HUDEP-2 (cell line): ENCODE results near the gene ALDH1A3.

Experiments
- DNase-seq, 76 experiments: peaks; one replicate each; lab custom pipeline; 2025; ENCODE audit not compliant: unreplicated experiment in 76 of 76; lab: John Stamatoyannopoulos, UW

ALDH1A3 gene

DNA sequence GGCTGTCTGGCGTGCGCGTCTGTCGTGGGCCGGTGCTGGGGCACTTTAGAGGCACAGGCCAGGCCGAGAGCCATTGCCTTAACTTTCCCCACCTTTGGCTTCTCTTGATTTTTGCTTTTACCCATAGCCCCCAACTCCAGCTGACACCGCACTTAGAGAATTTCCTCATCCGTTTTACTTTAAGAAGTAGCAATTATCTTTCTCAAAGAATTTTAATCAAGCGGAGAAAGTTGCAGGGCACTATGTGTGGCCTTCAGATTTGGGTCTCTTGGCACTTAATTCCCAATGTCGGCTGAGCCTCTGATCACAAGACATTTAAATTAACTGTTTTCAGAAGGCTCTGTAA lies 1.2 kb downstream of the ALDH1A3 start:
- no peak for DNase-seq

DNA sequence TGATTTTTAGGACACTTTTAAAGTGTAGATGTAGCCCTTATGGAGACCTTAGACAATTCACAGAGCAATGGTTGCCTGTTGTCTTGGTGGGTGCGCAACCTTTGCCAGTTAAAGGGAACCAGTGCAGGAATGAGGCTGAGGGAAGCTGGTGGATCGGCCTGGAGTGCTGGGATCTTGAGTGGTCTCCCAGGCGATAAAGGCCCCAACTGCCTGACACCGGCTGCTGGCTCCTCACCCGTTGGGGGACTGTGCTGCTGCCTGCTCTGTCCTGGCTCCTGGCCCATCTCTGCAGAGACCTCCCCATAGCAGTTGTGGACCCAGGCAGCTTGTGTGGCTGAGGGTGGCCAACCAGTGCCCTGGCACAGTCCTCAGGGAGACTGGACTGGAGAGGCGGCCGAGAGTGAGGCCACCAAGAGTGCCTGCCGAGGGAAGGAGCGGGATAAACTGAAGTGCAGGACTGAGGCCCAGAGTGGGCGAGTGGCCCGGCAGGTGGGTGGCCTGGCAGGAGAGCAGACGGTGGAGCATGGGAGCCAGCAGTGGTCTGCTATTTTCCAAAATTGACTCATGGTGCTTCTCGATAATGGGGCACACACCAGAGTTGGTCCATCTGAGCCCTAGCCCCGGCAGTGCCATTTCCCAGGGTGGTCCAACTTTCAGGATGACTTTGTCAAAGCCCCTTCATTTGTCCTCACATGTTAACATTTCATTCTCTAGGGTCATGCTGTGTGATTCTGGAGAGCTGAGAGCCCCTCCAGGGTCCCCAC lies 2.1 kb downstream of the ALDH1A3 start:
- no peak for DNase-seq

DNA sequence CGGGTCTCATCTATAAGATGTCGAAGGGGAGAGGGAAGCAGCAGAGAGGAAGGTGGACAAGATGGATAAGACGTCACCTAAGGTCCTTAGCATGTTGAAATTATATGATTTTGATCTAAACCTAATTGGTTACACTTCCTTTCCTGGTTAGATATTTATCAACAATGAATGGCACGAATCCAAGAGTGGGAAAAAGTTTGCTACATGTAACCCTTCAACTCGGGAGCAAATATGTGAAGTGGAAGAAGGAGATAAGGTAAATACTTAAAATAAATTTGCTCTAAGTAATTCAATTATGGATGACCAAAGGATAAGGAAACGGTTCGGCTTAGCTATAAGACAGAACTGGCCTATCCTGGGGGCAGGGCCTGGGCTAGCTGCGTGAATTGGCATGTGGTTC lies 5.5 kb downstream of the ALDH1A3 start:
- no peak for DNase-seq

DNA sequence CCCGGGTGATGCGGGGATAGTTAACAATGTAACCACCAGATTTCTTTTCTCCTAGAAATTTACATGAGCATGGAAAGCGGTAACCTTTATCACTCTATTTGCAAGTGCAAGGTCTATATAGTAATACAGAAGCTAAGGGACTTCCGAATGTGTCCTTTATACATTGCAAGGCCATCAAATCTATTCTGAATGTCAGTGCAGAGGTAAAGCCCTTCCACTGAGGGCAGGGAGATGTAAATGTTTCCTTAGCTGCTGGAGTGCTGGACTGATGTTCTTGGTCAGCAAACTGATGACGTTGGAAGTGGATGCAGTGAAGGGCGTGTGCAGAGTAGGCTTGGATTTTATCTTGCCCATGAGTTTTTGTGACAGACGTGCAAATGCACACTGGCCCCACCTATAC lies 6.2 kb downstream of the ALDH1A3 start:
- DNase-seq, result no peak

DNA sequence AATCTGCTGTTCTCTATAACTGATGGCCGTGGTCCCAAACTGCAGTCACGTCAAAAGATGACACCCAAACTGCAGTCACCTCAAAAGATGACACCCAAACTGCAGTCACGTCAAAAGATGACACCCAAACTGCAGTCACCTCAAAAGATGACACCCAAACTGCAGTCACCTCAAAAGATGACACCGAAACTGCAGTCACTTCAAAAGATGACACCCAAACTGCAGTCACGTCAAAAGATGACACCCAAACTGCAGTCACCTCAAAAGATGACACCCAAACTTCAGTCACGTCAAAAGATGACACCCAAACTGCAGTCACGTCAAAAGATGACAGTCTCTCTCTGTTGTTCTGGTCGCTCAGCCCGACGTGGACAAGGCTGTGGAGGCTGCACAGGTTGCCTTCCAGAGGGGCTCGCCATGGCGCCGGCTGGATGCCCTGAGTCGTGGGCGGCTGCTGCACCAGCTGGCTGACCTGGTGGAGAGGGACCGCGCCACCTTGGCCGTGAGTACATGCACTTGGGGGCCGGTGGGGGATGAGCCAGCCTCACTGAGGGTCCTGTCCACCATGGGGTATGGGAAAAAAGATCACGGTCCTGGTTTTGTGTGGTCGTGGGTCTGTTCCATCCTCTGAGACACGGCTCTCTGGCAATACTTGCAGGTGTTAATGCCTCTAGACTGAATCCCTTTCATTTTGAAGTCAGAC lies 7.7 kb downstream of the ALDH1A3 start:
- DNase-seq, result no peak

DNA sequence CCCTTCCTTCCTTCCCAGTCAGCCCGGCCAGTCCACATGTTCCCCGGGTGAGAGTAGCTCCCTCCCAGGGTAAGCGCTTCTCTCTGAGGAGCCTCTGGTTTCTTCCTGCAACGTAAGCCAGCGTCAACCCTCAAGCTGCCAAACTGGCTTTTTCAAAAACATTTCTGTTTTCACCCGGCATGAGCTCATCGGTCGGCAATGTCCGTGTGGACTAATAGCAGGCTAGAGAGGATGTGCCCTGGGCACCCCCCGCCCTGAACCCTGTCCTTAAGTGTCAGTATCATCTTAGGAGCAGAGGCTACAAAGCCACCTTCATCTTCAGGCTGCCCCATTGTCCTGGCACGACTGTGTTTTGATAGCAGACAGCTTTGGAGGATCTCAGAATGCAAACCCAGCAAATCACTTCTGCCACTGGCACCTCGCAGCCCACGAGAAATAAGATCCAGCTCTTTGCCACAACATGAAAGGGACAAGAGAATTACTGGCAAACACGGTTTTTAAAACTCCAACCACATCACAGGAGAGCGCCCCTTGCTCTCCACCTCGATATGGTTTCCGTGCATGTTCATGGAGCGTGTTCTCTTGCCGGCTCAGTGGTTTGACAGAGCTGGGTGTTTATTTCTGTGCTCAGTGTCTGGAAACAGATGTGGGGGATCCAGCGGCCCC lies 9.9 kb downstream of the ALDH1A3 start:
- no peak for DNase-seq

DNA sequence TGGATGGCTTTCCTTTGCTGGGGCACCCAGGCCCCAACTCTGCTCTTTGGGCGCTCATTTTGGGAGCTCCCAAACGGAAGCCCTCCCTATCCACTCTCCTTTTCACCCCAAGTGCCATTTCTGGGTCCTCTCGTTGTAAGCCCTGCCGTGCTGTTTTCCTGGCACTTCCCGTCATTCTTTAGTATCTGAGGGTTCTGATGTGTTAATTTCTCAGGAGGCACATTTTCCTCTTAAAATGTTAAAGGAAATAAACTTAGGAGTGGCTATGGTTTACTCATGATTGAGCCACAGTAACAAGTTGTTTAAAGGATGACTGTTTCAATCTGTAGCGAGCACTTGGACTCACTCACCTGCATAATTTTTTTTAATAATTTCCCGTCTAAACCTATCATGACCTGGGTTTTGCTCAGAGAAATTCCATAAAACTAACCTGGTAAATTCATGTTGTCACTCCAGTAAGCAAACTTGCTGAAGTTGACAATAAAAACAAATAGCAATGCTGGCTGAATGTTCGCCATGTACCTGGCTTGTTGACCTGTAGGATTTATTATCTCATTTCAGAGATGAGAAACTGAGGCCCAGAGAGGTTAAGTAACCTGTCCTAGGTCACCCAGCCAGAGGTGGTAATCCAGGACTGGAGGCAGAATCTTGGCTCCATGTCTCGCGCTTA lies 10.6 kb downstream of the ALDH1A3 start:
- DNase-seq, result no peak

DNA sequence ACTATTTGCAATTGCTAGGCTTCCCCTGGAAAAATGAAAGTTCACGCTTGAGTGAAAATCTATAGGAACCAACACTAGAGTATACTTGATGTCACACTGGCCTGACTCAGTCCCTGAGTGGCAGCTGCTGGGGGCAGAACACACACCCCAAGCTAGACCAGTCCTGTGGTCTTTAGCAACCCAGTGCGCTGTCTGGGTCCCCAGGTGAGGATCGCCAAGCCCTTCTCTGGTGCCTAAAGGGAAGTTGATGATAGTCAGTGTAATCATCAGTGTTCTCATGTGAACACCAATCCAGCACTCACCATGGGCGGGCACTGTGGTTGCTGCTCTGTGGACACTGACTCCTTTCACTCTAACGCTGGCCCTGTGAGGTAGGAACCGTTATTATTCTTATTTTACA lies 11.2 kb downstream of the ALDH1A3 start:
- no peak for DNase-seq

DNA sequence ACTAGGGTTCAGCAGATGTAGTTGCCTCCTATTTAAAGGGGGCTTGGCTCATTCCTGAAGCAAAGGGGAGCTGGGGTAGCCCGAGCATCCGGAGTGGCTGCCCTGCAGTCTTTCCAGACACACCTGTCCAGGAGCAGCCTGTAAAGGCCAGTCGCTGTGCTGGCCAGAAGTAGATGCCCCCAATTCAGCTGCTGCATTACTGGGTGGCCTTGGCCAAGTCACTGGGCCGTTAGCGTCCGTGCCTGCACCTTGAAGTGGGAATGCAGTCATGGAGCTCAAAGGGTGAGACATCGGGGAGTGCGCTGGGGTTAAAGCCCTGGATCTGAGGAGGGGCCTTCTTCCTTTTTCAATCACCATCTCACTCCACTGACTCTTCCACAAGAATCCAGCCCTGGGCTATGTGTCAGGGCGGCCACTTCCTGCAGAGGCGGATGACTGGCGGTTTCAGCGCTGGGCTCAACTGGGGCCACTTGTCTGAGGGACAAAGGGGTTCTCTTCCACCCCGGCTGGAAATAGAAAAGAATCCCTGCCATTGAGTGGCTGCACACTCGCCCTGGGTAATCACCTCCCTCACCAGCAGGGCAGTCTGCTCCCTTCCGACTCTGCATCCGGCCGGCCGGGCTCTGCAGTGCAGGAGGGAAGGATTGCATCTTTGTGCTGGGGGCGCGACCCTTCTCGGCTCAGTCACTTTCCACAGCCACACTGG lies 11.8 kb downstream of the ALDH1A3 start:
- DNase-seq, result no peak

DNA sequence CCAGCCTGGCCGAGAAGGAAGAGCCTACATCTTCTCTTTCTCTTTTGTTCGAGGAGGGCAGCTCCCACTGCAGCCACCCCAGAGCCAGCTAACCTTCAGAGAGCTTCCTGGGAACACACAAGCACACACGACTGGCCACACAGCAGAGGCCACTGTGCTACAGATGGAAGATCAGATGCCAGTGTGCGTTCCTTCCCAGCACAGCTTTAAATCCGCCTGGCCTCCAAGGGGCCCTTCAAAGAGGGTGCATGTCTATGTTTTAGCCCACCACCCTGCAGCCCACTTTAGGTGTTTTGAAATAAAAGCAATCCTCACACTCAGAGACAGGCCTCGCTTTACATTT lies 12.4 kb downstream of the ALDH1A3 start:
- no peak for DNase-seq

DNA sequence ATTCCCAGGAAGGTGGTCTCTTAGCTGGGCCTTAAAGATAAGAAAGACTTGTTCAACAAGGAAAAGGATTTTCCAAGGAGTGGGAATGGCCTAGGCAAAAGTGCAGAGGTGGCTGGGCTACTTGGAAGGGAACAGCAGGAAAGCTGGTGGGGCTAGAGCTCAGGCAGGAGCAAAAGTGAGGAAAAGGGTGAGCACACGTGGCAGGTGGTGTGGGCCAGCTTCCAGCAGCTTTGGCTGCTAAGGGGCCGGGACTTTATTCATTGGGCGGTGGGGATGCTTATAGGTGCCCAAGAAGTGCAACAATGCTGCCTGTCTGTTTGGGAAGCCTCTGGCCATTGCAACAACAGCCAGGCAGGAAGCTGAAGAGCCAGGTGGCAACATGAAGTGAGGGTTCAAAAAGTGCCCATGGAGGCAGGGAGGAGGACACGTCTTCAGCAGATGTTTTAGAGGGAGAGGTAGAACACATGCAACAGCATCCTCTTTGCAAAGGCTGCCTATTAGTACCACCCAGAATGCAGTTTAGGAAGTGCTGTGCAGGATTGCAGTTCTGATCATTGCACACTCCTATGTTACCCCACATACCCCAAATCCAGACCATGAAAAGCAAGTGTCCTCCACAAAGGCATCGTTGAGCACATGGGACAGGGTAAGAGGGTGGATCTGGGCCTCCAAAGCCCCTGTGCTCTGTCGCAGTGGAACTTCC lies 13.8 kb downstream of the ALDH1A3 start:
- DNase-seq, result no peak

DNA sequence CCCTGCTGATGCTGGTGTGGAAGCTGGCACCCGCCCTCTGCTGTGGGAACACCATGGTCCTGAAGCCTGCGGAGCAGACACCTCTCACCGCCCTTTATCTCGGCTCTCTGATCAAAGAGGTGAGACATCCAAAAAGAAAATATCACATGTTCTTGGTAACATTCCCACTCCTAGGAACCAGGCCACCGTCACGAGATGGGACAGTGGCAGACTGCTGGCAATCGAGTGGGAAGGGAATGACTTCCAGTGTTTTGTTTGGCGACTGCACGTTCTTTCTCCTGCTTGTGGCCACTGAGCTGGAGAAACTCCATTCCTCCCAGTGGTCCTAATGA lies 14.3 kb downstream of the ALDH1A3 start:
- no peak for DNase-seq

DNA sequence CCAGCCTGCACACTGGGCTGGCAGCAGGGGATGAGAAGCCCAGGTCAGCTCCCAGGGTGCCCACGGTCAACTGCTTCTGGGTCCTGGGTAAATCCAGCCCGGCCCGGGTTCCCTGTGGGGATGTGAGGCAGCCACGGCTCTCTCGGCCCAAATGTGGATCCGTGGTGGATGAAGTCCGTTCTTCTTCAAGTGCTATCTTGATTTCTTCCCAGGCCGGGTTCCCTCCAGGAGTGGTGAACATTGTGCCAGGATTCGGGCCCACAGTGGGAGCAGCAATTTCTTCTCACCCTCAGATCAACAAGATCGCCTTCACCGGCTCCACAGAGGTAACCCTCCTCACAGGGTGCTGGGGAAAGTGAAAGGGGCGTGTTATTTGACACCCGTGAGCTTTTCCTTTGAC lies 16.1 kb downstream of the ALDH1A3 start:
- no peak for DNase-seq

DNA sequence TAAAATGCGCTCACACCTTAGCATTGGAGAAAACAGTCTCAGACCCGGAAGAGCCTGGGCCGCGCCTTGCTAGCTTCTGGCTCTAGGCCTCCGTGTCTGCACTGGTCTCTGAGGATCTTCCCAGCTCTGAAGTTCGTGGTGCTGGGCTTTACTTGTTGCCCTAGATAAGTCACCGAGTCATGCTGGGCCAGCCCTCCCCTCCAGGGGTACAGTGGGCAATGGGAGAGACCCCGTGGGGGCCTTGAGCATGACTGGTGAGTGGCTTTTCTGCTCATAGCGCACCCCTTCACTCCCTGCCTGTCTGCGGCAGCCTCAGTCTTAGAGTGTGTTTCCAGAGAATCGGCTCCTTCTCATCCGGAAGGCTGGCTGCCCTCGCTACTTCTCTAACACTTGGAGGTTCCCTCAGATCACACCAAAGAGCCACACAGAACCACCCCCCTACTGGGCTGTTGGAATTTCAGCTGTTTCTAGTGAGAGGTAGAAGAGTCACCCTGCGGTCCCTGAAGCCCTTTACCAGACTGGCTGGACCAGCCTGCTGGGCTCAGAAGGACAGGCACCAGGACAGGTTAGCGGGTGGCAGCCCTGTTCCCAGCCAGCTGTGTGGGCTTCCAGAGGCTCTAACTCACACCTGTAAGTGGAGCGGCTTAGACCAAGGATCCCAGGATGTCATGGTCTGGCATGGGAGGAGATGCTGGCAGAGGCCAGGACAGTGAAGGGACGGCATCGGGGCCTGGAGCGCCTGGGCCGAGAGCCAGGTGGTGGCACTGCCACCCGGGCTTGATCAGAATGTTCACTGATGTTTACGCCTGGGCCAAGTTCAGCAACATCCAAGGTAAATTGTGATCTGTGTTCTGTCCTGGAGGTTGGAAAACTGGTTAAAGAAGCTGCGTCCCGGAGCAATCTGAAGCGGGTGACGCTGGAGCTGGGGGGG lies 17.9 kb downstream of the ALDH1A3 start:
- no peak for DNase-seq

DNA sequence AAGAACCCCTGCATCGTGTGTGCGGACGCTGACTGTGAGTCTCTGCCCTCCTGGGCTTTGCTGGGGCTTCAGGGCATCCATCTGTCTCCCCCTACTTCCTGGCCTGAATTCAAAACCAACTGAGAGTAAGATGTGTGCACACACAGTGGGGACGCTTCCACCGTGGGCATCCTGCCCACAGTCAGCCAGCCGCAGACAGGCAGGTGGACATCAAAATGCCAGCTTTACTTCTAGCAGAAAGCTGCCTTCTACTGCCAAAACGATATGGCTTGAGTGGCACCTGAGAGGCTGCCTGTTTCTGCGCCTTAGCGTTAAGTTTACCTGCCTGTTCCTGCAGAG lies 18.5 kb downstream of the ALDH1A3 start:
- no peak for DNase-seq

DNA sequence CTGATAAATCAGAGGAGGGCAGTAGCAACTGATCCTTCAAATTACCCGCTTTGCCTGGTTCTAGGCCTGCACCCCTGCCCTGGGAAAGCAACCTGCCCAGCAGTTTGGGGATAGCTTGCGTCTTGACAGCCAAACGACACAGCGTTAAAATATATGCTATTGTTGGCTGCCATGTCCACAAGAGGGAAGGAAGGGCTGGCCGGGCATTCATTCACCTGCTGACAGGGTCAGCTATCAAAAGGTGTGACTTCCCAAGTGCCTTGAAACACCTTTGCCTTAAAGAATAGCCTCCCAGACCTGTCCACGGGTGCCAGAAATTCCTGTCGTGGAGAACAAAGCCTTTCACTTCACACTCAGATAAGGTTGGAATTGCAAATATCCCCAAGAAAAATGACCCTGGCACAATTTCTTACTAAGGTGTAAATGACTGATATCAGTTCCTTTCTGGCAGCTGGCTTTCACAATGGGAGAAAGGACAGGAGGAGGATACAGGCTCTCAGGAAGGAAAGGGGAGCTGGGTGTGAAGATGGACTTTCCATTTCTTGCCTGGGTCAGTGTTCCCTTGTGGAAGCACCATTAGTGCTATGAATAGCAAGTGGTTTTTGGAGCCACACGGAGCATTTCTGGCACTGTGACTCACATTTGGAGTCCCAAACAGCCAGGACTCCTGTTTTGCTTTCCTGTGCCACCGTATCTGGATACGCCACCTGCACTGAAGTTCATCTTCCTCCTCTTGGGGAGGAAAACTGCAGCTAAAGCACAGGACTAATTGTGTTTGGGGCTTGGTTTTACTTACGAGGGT lies 19.2 kb downstream of the ALDH1A3 start:
- DNase-seq, result no peak

DNA sequence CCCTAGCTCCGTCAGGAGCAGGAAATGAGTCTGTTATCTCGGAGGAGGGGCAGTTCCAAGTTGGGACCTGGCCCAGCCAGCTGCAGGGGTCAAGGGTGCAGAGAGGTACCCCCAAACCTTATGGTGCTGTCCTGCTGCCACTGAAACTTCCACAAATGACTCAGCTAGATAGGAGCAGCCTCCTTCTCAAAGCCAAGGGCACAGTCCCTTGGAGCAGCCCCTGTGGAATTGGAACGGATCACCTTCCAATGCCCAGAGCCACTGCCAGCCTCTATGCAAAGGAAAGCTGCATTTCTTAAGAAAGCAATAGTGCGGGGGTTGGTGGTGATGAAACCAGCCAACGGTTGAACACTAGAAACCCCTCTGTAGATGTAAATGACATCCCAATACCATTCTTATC lies 20.0 kb downstream of the ALDH1A3 start:
- DNase-seq, result no peak

DNA sequence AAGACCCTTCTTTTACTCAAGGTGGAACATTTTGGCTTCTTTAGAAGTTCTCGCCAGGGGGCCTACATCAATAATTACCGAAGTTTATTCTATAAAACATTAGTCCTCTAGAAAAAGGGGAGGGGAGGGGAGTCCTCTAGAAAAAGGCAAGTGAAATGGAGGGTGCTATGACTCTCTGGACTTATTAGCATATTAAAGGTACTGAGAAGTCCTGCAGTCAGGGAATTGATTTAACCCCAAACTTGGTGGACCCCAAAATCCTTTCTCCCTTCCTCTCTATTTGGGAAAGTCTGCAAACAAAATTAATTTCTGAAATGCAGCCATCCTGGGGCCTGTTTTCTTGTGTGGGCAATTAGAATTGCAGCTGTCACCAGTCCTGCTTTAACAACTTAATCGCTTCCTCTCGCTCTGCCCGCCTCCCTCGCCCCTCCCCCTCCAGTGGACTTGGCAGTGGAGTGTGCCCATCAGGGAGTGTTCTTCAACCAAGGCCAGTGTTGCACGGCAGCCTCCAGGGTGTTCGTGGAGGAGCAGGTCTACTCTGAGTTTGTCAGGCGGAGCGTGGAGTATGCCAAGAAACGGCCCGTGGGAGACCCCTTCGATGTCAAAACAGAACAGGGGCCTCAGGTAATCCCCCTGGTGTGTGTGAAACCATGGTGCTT lies 20.6 kb downstream of the ALDH1A3 start:
- DNase-seq, result no peak
